ENCODE measurements around the gene PLAGL1. TPM values are rescaled to one million over a fixed set of nuclear protein-coding genes. Genes with fewer than 3 reads are reported as not detected.

The PLAGL1 gene
- total RNA-seq, 1 donor from 2014 or later = 10.9 TPM

- TF ChIP-seq, protein P1, sequence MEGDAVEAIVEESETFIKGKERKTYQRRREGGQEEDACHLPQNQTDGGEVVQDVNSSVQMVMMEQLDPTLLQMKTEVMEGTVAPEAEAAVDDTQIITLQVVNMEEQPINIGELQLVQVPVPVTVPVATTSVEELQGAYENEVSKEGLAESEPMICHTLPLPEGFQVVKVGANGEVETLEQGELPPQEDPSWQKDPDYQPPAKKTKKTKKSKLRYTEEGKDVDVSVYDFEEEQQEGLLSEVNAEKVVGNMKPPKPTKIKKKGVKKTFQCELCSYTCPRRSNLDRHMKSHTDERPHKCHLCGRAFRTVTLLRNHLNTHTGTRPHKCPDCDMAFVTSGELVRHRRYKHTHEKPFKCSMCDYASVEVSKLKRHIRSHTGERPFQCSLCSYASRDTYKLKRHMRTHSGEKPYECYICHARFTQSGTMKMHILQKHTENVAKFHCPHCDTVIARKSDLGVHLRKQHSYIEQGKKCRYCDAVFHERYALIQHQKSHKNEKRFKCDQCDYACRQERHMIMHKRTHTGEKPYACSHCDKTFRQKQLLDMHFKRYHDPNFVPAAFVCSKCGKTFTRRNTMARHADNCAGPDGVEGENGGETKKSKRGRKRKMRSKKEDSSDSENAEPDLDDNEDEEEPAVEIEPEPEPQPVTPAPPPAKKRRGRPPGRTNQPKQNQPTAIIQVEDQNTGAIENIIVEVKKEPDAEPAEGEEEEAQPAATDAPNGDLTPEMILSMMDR (IDR thresholded peaks at IDR 0.05; ENCODE audit: insufficient read depth, low read length, poor library complexity, severe bottlenecking) = no peak
- Histone ChIP-seq H3K27me3 (ENCODE audit: control insufficient read depth, insufficient read depth, low read length) (no peaks in the 10 kb centered on the region), H3K4me3 (ENCODE audit: low read depth, low read length) (no peak overlapping the region), H3K36me3 (ENCODE audit: control insufficient read depth, insufficient read depth, low read length) (no peaks in the 10 kb centered on the region)
- no peak for DNase-seq (ENCODE audit: low read depth)
Observed at GRCh38 chr6:143973097-143973966, 34.7 kb downstream of the PLAGL1 start.

- no peak for DNase-seq (ENCODE audit: low read depth)
- no peaks in the 10 kb centered on the region for H3K27me3 ChIP-seq (ENCODE audit: control insufficient read depth, insufficient read depth, low read length)
- TF ChIP-seq, protein P1 (IDR thresholded peaks at IDR 0.05; ENCODE audit: insufficient read depth, low read length, poor library complexity, severe bottlenecking) = no peak
- no peak overlapping the region for H3K4me3 ChIP-seq (ENCODE audit: low read depth, low read length)
- H3K36me3 ChIP-seq (ENCODE audit: control insufficient read depth, insufficient read depth, low read length) = no peaks in the 10 kb centered on the region
Observed at GRCh38 chr6:143971482-143972205, 36.4 kb downstream of the PLAGL1 start.

GRCh38 chr6:143970456-143971218, 37.4 kb downstream of the PLAGL1 start:
- Histone ChIP-seq H3K4me3 (ENCODE audit: low read depth, low read length) (no peak overlapping the region), H3K27me3 (ENCODE audit: control insufficient read depth, insufficient read depth, low read length) (no peaks in the 10 kb centered on the region), H3K36me3 (ENCODE audit: control insufficient read depth, insufficient read depth, low read length) (no peaks in the 10 kb centered on the region)
- DNase-seq (ENCODE audit: low read depth) = no peak
- TF ChIP-seq, protein P1 (IDR thresholded peaks at IDR 0.05; ENCODE audit: insufficient read depth, low read length, poor library complexity, severe bottlenecking) = no peak

DNA sequence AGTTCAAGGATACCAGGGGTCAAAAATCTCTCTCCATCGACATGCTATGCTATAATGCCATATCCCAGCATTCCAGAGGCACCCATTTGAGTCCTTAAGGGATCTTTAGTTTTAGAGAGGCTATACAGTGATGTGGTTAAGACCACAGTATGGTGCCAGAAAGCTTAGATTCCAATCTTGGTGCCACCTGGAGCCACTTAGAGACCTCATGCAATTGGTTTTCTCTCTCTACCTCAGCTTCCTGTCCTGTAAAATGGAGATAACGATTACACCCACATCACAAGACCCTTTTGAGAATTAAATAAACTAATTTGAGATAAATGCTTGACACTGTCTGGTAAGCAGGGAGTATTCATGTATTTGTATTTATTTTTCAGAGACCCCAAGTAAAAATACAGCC, 39.0 kb downstream of the PLAGL1 start:
- TF ChIP-seq, protein P1 (IDR thresholded peaks at IDR 0.05; ENCODE audit: insufficient read depth, low read length, poor library complexity, severe bottlenecking) = no peak
- Histone ChIP-seq H3K4me3 (ENCODE audit: low read depth, low read length) (no peak overlapping the region), H3K36me3 (ENCODE audit: control insufficient read depth, insufficient read depth, low read length) (no peaks in the 10 kb centered on the region), H3K27me3 (ENCODE audit: control insufficient read depth, insufficient read depth, low read length) (no peaks in the 10 kb centered on the region)
- no peak for DNase-seq (ENCODE audit: low read depth)

DNA sequence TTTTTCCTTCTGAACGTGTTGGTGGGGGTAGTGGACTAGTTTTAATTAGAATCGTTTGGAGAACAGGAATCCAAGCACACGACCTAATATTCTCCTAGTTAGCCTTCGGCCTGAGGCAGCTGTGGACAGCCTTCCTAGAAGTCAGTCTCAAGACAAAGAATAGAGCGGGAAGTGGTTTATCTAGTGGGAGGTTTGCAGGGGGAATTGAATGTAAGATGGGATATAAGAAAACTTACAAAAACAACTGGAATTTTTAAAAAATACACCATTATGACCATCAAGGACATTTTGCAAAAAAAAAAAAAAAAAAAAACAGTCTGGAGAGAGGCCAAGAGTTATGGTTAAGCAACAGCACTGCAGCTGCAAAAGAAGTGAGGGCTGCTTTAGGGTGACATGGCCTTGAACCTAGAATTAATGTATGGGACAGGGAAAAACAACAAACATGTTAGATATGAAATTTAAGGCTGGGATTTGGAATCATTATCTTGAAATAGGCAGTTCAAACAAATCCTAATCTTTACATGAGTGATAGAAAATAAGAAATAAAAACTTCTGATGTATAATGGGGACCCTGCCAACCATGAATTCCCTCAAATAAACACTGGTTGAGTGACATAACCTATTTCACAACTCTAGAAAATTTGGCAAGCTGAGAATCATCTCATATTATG, 40.2 kb downstream of the PLAGL1 start:
- no peak overlapping the region for H3K4me3 ChIP-seq (ENCODE audit: low read depth, low read length)
- no peaks in the 10 kb centered on the region for H3K36me3 ChIP-seq (ENCODE audit: control insufficient read depth, insufficient read depth, low read length)
- no peaks in the 10 kb centered on the region for H3K27me3 ChIP-seq (ENCODE audit: control insufficient read depth, insufficient read depth, low read length)
- TF ChIP-seq, protein P1 (IDR thresholded peaks at IDR 0.05; ENCODE audit: insufficient read depth, low read length, poor library complexity, severe bottlenecking) = no peak
- no peak for DNase-seq (ENCODE audit: low read depth)

Measured in kidney epithelial cell (primary cell).